ENCODE data around the gene TBC1D5.
"Not testable (repeated sequence)": the region's sequence is repeated elsewhere in the genome, so short reads cannot be mapped to it uniquely, and the experiment has no call there.

Gene TBC1D5

GRCh38 chr3:17154221-17154620 lies 588.2 kb downstream of the TBC1D5 start:
- no peak for DNase-seq

GRCh38 chr3:17153209-17153608 lies 589.2 kb downstream of the TBC1D5 start:
- no peak for DNase-seq

- no peak for DNase-seq
These were observed 590.6 kb downstream of the TBC1D5 start for GRCh38 chr3:17151598-17152373.

- DNase-seq, result no peak
These were observed 593.4 kb downstream of the TBC1D5 start for GRCh38 chr3:17149076-17149475.

- no peak for DNase-seq
These were observed 597.8 kb downstream of the TBC1D5 start for GRCh38 chr3:17144665-17144993.

GRCh38 chr3:17143893-17144664 lies 598.4 kb downstream of the TBC1D5 start:
- DNase-seq, result no peak

- no peak for DNase-seq
These were observed 599.9 kb downstream of the TBC1D5 start for GRCh38 chr3:17142516-17142915.

GRCh38 chr3:17141699-17142098 lies 600.7 kb downstream of the TBC1D5 start:
- no peak for DNase-seq

GRCh38 chr3:17140670-17141505 lies 601.5 kb downstream of the TBC1D5 start:
- no peak for DNase-seq

GRCh38 chr3:17138246-17139039 lies 604.0 kb downstream of the TBC1D5 start:
- DNase-seq, result no peak

- DNase-seq, result no peak
These were observed 605.1 kb downstream of the TBC1D5 start for GRCh38 chr3:17137321-17137826.

GRCh38 chr3:17136136-17136721 lies 606.2 kb downstream of the TBC1D5 start:
- no peak for DNase-seq

GRCh38 chr3:17135696-17136095 lies 606.7 kb downstream of the TBC1D5 start:
- no peak for DNase-seq

- DNase-seq, result no peak
These were observed 608.5 kb downstream of the TBC1D5 start for GRCh38 chr3:17133632-17134545.

- no peak for DNase-seq
These were observed 609.9 kb downstream of the TBC1D5 start for GRCh38 chr3:17132286-17133115.

- no peak for DNase-seq
These were observed 611.5 kb downstream of the TBC1D5 start for GRCh38 chr3:17130956-17131355.

- DNase-seq, result no peak
These were observed 612.9 kb downstream of the TBC1D5 start for GRCh38 chr3:17129556-17129955.

GRCh38 chr3:17128671-17129070 lies 613.8 kb downstream of the TBC1D5 start:
- not testable (repeated sequence) for DNase-seq

- no peak for DNase-seq
These were observed 616.5 kb downstream of the TBC1D5 start for GRCh38 chr3:17125738-17126442.
